GM19452 (cell line): ENCODE data around the gene HOXA5.

ENCODE experiments used
- ATAC-seq: cut with Tn5 transposase; IDR thresholded peaks from one replicate; pipeline ENCODE4 v1.9.1; 2021; ENCODE audit not compliant: unreplicated experiment

HOXA5 gene

DNA sequence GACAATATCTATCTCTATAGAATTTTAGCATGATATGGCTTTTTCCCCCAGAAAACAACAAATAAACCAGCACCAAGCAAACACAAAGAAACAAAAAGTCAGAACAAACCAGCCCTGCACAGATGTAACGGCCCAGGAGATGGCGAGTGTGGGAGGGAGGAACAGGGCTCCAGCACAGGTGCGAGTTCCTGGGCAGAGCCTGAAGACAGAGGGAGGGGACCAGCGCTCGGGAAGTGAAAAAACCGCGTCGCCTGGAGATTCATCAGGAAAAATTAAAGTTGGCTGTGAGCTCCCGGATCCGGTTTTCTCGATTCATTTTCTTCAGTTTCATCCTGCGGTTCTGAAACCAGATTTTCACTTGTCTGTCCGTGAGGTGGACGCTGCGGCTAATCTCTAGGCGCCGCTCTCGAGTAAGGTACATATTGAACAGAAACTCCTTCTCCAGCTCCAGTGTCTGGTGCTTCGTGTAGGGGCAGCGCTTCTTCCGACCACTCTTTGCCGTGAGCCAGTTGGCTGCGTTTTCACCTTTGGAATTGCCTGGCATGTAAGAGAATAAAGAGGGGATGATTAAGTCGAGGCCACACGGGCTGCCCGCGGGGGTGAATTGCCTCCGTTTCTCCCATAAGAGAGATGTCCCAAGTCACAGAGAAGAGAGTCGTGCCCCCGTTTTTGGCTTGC lies 28.3 kb upstream of the HOXA5 start:
- ATAC-seq = no peak

- no peak for ATAC-seq
Observed at GRCh38 chr7:27171325-27171636, 27.8 kb upstream of the HOXA5 start.

- no peak for ATAC-seq
Observed at GRCh38 chr7:27170426-27171324, 27.2 kb upstream of the HOXA5 start.

GRCh38 chr7:27169658-27170425 lies 26.4 kb upstream of the HOXA5 start:
- ATAC-seq = no peak

GRCh38 chr7:27168265-27168947 lies 24.9 kb upstream of the HOXA5 start:
- no peak for ATAC-seq

DNA sequence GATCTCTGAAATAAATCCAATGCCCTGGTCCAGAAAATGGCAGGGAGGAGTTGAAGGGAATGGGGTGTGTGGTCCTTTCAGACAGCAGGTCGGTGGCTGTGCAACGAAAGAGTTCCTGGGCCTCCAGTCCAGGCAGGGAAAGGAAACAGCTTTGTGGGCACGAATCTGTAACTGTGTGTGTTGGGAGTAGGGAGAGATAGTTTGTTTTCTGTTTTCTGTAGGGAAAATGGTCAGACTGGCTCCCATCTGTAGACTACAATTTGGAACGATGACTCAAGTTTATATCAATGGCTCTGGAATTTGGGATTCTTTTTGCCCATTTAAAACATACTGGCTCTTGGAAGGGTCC lies 24.4 kb upstream of the HOXA5 start:
- ATAC-seq = no peak

GRCh38 chr7:27166531-27167505 lies 23.3 kb upstream of the HOXA5 start:
- ATAC-seq = no peak

DNA sequence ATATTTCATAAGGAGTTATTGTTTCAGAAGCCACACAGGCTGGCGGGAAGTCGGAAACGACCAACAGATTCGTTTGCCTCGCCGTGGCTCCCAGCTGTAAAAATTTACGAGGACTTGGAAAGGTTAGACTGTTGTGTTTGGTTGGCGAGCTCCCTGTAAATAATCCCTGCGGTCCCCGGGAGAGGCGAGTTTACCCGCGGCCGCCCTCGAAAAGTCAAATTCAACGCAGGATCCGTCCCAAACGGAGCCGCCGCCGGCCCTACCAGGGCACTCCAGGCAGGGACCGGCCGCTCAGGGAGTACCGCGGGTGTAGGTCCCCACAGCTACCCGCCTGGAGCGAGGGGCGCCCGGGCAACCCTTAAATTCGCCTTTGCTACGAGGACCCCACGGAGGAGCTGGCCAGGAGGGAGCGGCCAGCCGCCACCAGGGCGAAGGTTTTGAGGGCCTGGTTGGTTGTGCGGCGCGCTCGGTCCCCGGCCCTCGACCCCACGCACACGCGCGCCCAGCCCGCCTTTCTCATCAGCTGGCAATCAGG lies 22.6 kb upstream of the HOXA5 start:
- ATAC-seq = no peak

GRCh38 chr7:27165089-27165995 lies 21.9 kb upstream of the HOXA5 start, which contains the start of gene HOXA9:
Gene HOXA9 (minus strand): TSS chr7:27165537. CDS start chr7:27165457, 80 bp downstream.
- ATAC-seq = no peak

- no peak for ATAC-seq
Observed at GRCh38 chr7:27164367-27165088, 21.0 kb upstream of the HOXA5 start.

GRCh38 chr7:27164045-27164366 lies 20.5 kb upstream of the HOXA5 start:
- ATAC-seq = no peak

- no peak for ATAC-seq
Observed at GRCh38 chr7:27163288-27164044, 20.0 kb upstream of the HOXA5 start.

DNA sequence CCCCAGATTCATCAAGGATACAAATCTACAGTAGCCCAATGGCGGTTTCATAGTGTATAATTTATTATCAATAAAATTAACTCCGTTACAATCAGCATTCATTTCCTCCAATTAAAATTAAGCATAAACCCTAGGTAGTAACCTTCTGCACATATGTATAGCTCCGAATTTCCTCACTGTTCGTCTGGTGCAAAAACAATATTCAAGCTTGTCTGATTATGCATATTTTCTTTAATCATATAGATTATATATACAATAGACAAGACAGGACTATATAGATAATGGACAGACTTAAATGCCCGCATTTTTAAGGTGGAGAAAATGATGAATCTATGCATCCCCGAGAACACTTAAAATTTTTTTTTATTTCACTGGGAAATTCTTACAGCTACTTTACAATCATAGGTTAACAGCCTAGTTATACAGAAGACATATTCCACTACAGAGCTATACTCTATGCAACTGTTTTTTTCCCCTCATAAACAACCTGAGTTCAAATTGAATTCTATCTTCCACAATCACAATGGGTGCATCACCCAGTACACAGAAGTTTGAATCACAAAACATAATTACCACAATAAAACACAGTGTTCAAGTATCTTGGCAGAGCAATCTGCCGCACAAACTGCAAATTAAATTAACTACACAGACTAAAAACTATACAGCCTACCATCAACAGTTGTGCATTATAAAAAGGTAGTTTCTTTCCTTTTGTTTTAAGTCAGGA lies 19.2 kb upstream of the HOXA5 start:
- ATAC-seq = no peak

DNA sequence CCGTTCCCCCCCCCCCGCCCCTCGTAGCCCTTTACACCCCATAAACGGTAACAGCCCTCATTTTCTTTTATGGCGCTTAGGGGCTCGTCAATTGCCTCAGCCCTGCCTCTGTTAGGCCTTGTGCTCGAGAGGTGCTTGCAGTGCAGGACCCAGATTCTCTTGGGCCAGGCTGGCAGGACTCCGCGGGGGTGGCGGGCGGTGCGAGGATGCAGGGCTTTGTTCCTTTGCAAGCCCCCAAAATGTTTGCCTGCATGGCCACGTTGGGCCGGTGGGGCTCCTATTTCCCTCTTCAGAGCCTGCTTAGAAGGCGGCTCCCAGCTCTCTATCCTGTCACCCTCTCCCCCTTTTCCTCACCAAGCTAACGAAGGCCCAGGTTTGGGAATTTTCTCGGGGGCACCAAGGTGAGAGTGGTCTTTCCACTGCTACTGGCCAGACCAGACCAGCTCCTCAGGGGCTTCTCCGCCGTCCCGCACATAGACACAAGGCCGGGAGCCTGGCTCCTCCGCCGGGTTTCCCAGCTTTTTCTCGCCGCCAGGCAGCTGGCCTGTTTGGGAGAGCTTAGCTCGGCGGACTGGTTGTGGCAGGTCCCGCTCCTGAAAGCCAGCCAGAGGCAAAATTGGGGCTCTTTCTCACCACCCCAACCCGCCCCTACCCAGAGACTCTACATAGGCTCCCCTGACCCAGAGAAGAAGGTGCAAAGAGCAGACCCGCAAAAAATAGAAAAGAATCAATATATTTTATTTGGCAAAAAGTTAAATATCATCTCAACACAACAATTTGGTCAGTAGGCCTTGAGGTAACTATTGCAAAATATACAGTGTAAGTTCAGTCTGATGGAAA lies 18.5 kb upstream of the HOXA5 start:
- no peak for ATAC-seq

GRCh38 chr7:27161214-27161720 lies 17.8 kb upstream of the HOXA5 start:
- peak; percentile 7 for ATAC-seq
